Measurements from ENCODE around the gene CBFA2T2.
A peak's percentile ranks its signal among the peaks of the same experiment; 100 is the strongest.
"Not testable (repeated sequence)": the region's sequence is repeated elsewhere in the genome, so short reads cannot be mapped to it uniquely, and the experiment has no call there.

CBFA2T2 gene

GRCh38 chr20:33472868-33473435 lies 16.9 kb upstream of the CBFA2T2 start:
- DNase-seq: no peak

- DNase-seq: no peak
Observed at GRCh38 chr20:33474097-33474873, 15.6 kb upstream of the CBFA2T2 start.

GRCh38 chr20:33474963-33475362 lies 14.9 kb upstream of the CBFA2T2 start:
- DNase-seq: no peak

- no peak for DNase-seq
Observed at GRCh38 chr20:33475381-33476152, 14.3 kb upstream of the CBFA2T2 start.

GRCh38 chr20:33477386-33478234 lies 12.3 kb upstream of the CBFA2T2 start:
- no peak for DNase-seq

- DNase-seq: no peak
Observed at GRCh38 chr20:33480048-33480447, 9.8 kb upstream of the CBFA2T2 start.

GRCh38 chr20:33481431-33481941 lies 8.4 kb upstream of the CBFA2T2 start:
- DNase-seq: no peak

GRCh38 chr20:33482581-33482980 lies 7.3 kb upstream of the CBFA2T2 start:
- DNase-seq: no peak

GRCh38 chr20:33483186-33483585 lies 6.7 kb upstream of the CBFA2T2 start:
- not testable (repeated sequence) for DNase-seq

- no peak for DNase-seq
Observed at GRCh38 chr20:33488201-33488600, 1.7 kb upstream of the CBFA2T2 start.

- not testable (repeated sequence) for DNase-seq
Observed at GRCh38 chr20:33488661-33489494, 1.0 kb upstream of the CBFA2T2 start.

- peak; percentile 97 for DNase-seq
Observed at GRCh38 chr20:33489495-33490022, 337 bp upstream of the CBFA2T2 start.

GRCh38 chr20:33490934-33491656 lies 1.2 kb downstream of the CBFA2T2 start:
- DNase-seq: no peak

GRCh38 chr20:33493076-33493766 lies 3.3 kb downstream of the CBFA2T2 start:
- no peak for DNase-seq

- not testable (repeated sequence) for DNase-seq
Observed at GRCh38 chr20:33496776-33497175, 6.9 kb downstream of the CBFA2T2 start.

- DNase-seq: no peak
Observed at GRCh38 chr20:33499355-33499754, 9.5 kb downstream of the CBFA2T2 start.

GRCh38 chr20:33501000-33501399 lies 11.1 kb downstream of the CBFA2T2 start:
- DNase-seq: no peak

GRCh38 chr20:33503564-33503963 lies 13.7 kb downstream of the CBFA2T2 start:
- DNase-seq: no peak

GRCh38 chr20:33506576-33506975 lies 16.7 kb downstream of the CBFA2T2 start:
- DNase-seq: no peak

GRCh38 chr20:33507461-33507860 lies 17.6 kb downstream of the CBFA2T2 start:
- no peak for DNase-seq
